Measurements from ENCODE around the gene LRP2.

DNA sequence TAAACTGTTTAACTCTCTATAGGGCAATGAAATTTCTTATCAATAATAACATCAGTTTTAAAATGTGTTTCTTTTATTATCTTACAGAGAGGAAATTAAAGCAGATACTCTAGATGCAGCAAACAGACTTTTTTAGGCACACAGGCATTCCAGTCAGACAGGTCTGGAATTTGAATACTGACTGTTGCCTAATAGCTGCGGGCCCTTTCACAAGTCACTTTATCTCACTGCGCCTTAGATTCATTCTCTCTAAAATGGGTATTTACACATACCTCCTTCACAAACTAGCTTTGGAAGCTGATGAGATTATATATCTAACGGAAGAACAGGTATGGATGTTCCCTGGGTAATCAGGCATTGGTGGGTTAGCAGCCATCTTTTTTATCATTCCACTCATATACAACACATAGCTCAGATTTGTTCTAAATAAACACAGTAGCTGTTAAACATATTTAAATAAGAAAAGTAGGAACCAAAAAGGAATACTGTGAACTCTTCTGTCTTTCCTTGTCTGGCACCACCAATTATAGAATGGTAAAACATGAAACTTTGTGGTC, 104.2 kb downstream of the LRP2 start:
- TF ChIP-seq MAFK (IDR thresholded peaks at IDR 0.05; ENCODE audit: partially characterized antibody) (no peak), EP300 (IDR thresholded peaks at IDR 0.05) (no peak), KDM1A (IDR thresholded peaks at IDR 0.05; ENCODE audit: low read depth) (no peak), POLR2A (IDR thresholded peaks at IDR 0.05; ENCODE audit: low read length) (no peak), ZFP36 (IDR thresholded peaks at IDR 0.05; ENCODE audit: borderline replicate concordance, partially characterized antibody) (no peak)
- TF ChIP-seq, protein P1, sequence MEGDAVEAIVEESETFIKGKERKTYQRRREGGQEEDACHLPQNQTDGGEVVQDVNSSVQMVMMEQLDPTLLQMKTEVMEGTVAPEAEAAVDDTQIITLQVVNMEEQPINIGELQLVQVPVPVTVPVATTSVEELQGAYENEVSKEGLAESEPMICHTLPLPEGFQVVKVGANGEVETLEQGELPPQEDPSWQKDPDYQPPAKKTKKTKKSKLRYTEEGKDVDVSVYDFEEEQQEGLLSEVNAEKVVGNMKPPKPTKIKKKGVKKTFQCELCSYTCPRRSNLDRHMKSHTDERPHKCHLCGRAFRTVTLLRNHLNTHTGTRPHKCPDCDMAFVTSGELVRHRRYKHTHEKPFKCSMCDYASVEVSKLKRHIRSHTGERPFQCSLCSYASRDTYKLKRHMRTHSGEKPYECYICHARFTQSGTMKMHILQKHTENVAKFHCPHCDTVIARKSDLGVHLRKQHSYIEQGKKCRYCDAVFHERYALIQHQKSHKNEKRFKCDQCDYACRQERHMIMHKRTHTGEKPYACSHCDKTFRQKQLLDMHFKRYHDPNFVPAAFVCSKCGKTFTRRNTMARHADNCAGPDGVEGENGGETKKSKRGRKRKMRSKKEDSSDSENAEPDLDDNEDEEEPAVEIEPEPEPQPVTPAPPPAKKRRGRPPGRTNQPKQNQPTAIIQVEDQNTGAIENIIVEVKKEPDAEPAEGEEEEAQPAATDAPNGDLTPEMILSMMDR (IDR thresholded peaks at IDR 0.05): no peak
- TF ChIP-seq, protein P2, sequence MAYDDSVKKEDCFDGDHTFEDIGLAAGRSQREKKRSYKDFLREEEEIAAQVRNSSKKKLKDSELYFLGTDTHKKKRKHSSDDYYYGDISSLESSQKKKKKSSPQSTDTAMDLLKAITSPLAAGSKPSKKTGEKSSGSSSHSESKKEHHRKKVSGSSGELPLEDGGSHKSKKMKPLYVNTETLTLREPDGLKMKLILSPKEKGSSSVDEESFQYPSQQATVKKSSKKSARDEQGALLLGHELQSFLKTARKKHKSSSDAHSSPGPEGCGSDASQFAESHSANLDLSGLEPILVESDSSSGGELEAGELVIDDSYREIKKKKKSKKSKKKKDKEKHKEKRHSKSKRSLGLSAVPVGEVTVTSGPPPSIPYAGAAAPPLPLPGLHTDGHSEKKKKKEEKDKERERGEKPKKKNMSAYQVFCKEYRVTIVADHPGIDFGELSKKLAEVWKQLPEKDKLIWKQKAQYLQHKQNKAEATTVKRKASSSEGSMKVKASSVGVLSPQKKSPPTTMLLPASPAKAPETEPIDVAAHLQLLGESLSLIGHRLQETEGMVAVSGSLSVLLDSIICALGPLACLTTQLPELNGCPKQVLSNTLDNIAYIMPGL (CRISPR knock-in tag; IDR thresholded peaks at IDR 0.05; ENCODE audit: borderline replicate concordance): no peak
